Trophoblast cell (in vitro differentiated cells and primary cell): ENCODE data around the gene KLHL26.
"Not testable (repeated sequence)": the region's sequence is repeated elsewhere in the genome, so short reads cannot be mapped to it uniquely, and the experiment has no call there.

Experiments
- DNase-seq, 2 donors: peaks; one replicate each; pipeline ENCODE4 v3.0.0-alpha.2; 2016
- H2AFZ ChIP-seq: 2 replicates; pipeline ENCODE4 v1.6.1; 2013; ENCODE audit warnings: low read length, moderate library complexity, mild to moderate bottlenecking; ENCODE audit not compliant: insufficient read depth, poor library complexity
- H2AK5ac ChIP-seq: 2 replicates; pipeline ENCODE4 v1.6.1; 2013; ENCODE audit warnings: mild to moderate bottlenecking, low read length
- H2BK120ac ChIP-seq: 2 replicates; pipeline ENCODE4 v1.6.1; 2013; ENCODE audit warnings: low read length, mild to moderate bottlenecking, moderate library complexity; ENCODE audit not compliant: insufficient read depth, poor library complexity
- H2BK12ac ChIP-seq: 2 replicates; pipeline ENCODE4 v1.6.1; 2013; ENCODE audit warnings: mild to moderate bottlenecking, low read length, moderate library complexity
- H2BK5ac ChIP-seq: 2 replicates; pipeline ENCODE4 v1.6.1; 2013; ENCODE audit warnings: low read length, low read depth, moderate library complexity, mild to moderate bottlenecking; ENCODE audit not compliant: poor library complexity
- H3K14ac ChIP-seq: 2 replicates; pipeline ENCODE4 v1.6.1; 2013; ENCODE audit warnings: mild to moderate bottlenecking, low read length
- H3K18ac ChIP-seq: 2 replicates; pipeline ENCODE4 v1.6.1; 2013; ENCODE audit warnings: mild to moderate bottlenecking, low read length
- H3K23ac ChIP-seq: 2 replicates; pipeline ENCODE4 v1.6.1; 2013; ENCODE audit warnings: low read length
- H3K27ac ChIP-seq: 2 replicates; pipeline ENCODE4 v1.5.1; 2013; ENCODE audit warnings: low read depth, mild to moderate bottlenecking, inconsistent platforms, low read length, moderate library complexity
- H3K27me3 ChIP-seq: 2 replicates; pipeline ENCODE4 v1.6.1; 2013; ENCODE audit warnings: inconsistent platforms, mild to moderate bottlenecking, low read length, moderate library complexity; ENCODE audit not compliant: insufficient read depth
- H3K36me3 ChIP-seq, 2 experiments: 1 replicate in 1 of 2; 2 replicates in 1 of 2; pipeline ENCODE4 v1.6.1; 2013; ENCODE audit warnings: low read length in 2 of 2, mild to moderate bottlenecking in 2 of 2, moderate library complexity in 1 of 2; ENCODE audit not compliant: insufficient read depth in 2 of 2, control insufficient read depth in 1 of 2
- H3K4ac ChIP-seq: 2 replicates; pipeline ENCODE4 v1.6.1; 2013; ENCODE audit warnings: low read depth, mild to moderate bottlenecking, low read length, moderate library complexity
- H3K4me1 ChIP-seq, 2 experiments: 1 replicate in 1 of 2; 2 replicates in 1 of 2; pipeline ENCODE4 v1.6.1; 2013; ENCODE audit warnings: low read length in 2 of 2, mild to moderate bottlenecking in 2 of 2, moderate library complexity in 1 of 2; ENCODE audit not compliant: insufficient read depth in 2 of 2, control insufficient read depth in 1 of 2
- H3K4me2 ChIP-seq: 2 replicates; pipeline ENCODE4 v1.6.1; 2013; ENCODE audit warnings: inconsistent platforms, mild to moderate bottlenecking, low read length, moderate library complexity
- H3K4me3 ChIP-seq: 2 replicates; pipeline ENCODE4 v1.5.1; 2013; ENCODE audit warnings: mild to moderate bottlenecking, low read depth, low read length, inconsistent platforms
- H3K79me1 ChIP-seq: one replicate; pipeline ENCODE4 v1.6.1; 2013; ENCODE audit warnings: low read length
- H3K79me2 ChIP-seq: 2 replicates; pipeline ENCODE4 v1.6.1; 2013; ENCODE audit warnings: low read length, mild to moderate bottlenecking; ENCODE audit not compliant: control insufficient read depth, insufficient read depth, poor library complexity
- H3K9ac ChIP-seq: 2 replicates; pipeline ENCODE4 v1.6.1; 2013; ENCODE audit warnings: mild to moderate bottlenecking, low read length
- H3K9me3 ChIP-seq: 2 replicates; pipeline ENCODE4 v1.6.1; 2013; ENCODE audit warnings: low read depth, mild to moderate bottlenecking, control low read depth, inconsistent platforms, low read length; ENCODE audit not compliant: insufficient read depth
- H4K12ac ChIP-seq: 2 replicates; pipeline ENCODE4 v1.6.1; 2013; ENCODE audit warnings: low read depth, mild to moderate bottlenecking, low read length, moderate library complexity
- H4K8ac ChIP-seq: 2 replicates; pipeline ENCODE4 v1.6.1; 2013; ENCODE audit warnings: low read depth, mild to moderate bottlenecking, low read length, moderate library complexity
- H4K91ac ChIP-seq: one replicate; pipeline ENCODE4 v1.6.1; 2013; ENCODE audit warnings: low read depth, mild to moderate bottlenecking, low read length, moderate library complexity
- WGBS: extraction: QIAGEN DNeasy Blood & Tissue Kit; methylation state at CpG from one replicate; pipeline ENCODE4 v1.1.7; 2013; ENCODE audit warnings: missing lambda C conversion rate; ENCODE audit not compliant: insufficient read length, insufficient coverage; ENCODE audit errors: extremely low coverage; 5-methylcytosine and 5-hydroxymethylcytosine counted together

Gene KLHL26

GRCh38 chr19:18596752-18597157 is 40.1 kb upstream of the KLHL26 start:
- Histone ChIP-seq H4K12ac (no peak overlapping the region), H2AFZ (no peak overlapping the region), H3K4ac (no peak overlapping the region), H2BK12ac (no peak overlapping the region), H3K79me2 (no peaks in the 10 kb centered on the region), H3K18ac (no peak overlapping the region), H3K23ac (no peak overlapping the region), H3K79me1 (no peaks in the 10 kb centered on the region), H3K4me3 (no peak overlapping the region), H2BK5ac (no peak overlapping the region), H4K8ac (no peak overlapping the region), H3K9ac (no peak overlapping the region), H2AK5ac (no peak overlapping the region), H3K4me1 (peaks cover 5 to 9% of the 10 kb centered on the region in 2 experiments), H3K27ac (no peak overlapping the region), H3K14ac (no peak overlapping the region), H3K36me3 (peaks cover 0 to 2% of the 10 kb centered on the region in 2 experiments), H4K91ac (no peak overlapping the region), H3K27me3 (no peaks in the 10 kb centered on the region), H3K9me3 (peaks cover 1% of the 10 kb centered on the region), H2BK120ac (no peak overlapping the region), H3K4me2 (no peak overlapping the region)
- peak; percentile 20 to 57 for DNase-seq
- WGBS, result no CpG with 5 or more reads among the region's 21 CpGs

- Histone ChIP-seq H2BK12ac (no peak overlapping the region), H2BK120ac (no peak overlapping the region)
These were observed 38.8 kb upstream of the KLHL26 start for GRCh38 chr19:18597809-18598660.

GRCh38 chr19:18599485-18599884 is 37.3 kb upstream of the KLHL26 start:
- Histone ChIP-seq H2BK120ac (no peak overlapping the region), H3K27me3 (peaks cover 17% of the 10 kb centered on the region), H3K9me3 (peaks cover 1% of the 10 kb centered on the region), H2BK12ac (no peak overlapping the region), H4K91ac (no peak overlapping the region), H3K14ac (no peak overlapping the region), H3K36me3 (no peaks in the 10 kb centered on the region), H3K4me2 (no peak overlapping the region), H3K9ac (no peak overlapping the region), H3K27ac (no peak overlapping the region), H3K79me2 (no peaks in the 10 kb centered on the region), H3K23ac (no peak overlapping the region), H4K12ac (no peak overlapping the region), H2AK5ac (no peak overlapping the region), H4K8ac (no peak overlapping the region), H3K4me3 (no peak overlapping the region), H3K18ac (no peak overlapping the region), H2AFZ (no peak overlapping the region), H3K4ac (no peak overlapping the region), H3K4me1 (peaks cover 4 to 6% of the 10 kb centered on the region in 2 experiments), H2BK5ac (no peak overlapping the region), H3K79me1 (no peaks in the 10 kb centered on the region)
- no peak for DNase-seq
- no CpG with 5 or more reads among the region's 20 CpGs for WGBS

More at GRCh38 chr19:18597809-18598660, 38.8 kb upstream of the KLHL26 start:
- Histone ChIP-seq H3K79me1 (no peaks in the 10 kb centered on the region), H3K23ac (no peak overlapping the region), H2AFZ (no peak overlapping the region), H3K27me3 (peaks cover 3% of the 10 kb centered on the region), H3K4me2 (no peak overlapping the region), H2AK5ac (no peak overlapping the region), H4K12ac (no peak overlapping the region), H3K9ac (no peak overlapping the region), H2BK5ac (no peak overlapping the region), H3K9me3 (peaks cover 1% of the 10 kb centered on the region), H3K14ac (no peak overlapping the region), H3K18ac (no peak overlapping the region), H3K79me2 (no peaks in the 10 kb centered on the region), H4K91ac (no peak overlapping the region), H3K27ac (no peak overlapping the region), H3K4me1 (peaks cover 5 to 9% of the 10 kb centered on the region in 2 experiments), H3K4me3 (no peak overlapping the region), H3K36me3 (no peaks in the 10 kb centered on the region), H3K4ac (no peak overlapping the region), H4K8ac (no peak overlapping the region)
- WGBS, result no CpG with 5 or more reads among the region's 25 CpGs
- DNase-seq, result no peak

- H3K79me1 ChIP-seq, H3K23ac ChIP-seq, H3K4me3 ChIP-seq, H3K27ac ChIP-seq, H3K4me1 ChIP-seq, H3K36me3 ChIP-seq, H3K9me3 ChIP-seq, DNase-seq, H2AFZ ChIP-seq, H2BK120ac ChIP-seq, H2BK12ac ChIP-seq, H2BK5ac ChIP-seq, H3K4me2 ChIP-seq, H3K9ac ChIP-seq, H4K91ac ChIP-seq, H3K4ac ChIP-seq, H4K8ac ChIP-seq, H3K18ac ChIP-seq, H3K79me2 ChIP-seq, H4K12ac ChIP-seq, H2AK5ac ChIP-seq, H3K14ac ChIP-seq: not testable (repeated sequence)
- WGBS, result no CpG with 5 or more reads among the region's 15 CpGs
- H3K27me3 ChIP-seq, result peaks cover 31% of the 10 kb centered on the region
These were observed 36.0 kb upstream of the KLHL26 start for GRCh38 chr19:18600692-18601397.
